Measurements from ENCODE around the gene PSIP1.
"Not testable (repeated sequence)": the region's sequence is repeated elsewhere in the genome, so short reads cannot be mapped to it uniquely, and the experiment has no call there.

Gene PSIP1

DNA sequence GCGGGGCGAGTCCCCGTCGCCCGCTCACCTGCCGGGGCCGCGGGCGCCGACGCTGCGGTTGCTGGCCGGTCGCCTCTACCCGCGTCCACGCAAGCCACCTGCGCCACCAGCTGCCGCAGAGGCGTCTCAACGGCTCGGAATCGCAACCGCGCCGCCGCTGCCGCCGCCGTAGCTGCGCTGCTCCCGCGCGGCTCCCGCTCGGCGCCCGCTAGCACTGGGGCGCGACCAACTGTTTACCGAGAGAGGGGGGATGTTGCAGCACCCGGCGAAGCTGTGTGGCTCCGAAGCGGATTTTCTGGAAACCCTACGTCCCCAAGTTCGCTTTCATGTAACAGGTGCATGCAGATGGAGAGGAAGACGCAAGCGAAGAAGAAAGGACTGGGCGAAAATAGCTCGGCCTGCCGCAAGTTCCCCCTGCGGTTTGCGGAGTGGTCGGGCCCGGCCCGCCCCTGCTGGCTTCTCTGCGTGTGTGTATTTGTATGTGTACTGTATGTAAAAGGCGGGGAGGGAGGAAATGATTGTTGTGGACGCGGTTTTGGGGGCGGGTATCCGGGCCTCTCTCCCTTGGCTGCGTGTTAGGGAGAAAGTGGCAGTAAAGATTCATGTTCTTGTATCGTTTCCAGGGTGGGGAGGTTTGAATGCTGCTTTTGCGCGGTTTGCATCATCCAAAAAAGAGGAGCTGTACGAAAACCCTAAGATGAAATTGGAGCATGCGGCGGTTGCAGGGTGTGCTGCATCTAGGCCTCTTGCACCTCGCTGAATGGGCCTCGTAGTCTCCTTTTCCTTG is at the start of gene PSIP1:
PSIP1 (minus strand) TSS at position 182 of the 787 bp plus-strand sequence. CDS start 782 bp downstream, outside the sequence.
- DNase-seq, result peak; percentile 82 to 85

DNA sequence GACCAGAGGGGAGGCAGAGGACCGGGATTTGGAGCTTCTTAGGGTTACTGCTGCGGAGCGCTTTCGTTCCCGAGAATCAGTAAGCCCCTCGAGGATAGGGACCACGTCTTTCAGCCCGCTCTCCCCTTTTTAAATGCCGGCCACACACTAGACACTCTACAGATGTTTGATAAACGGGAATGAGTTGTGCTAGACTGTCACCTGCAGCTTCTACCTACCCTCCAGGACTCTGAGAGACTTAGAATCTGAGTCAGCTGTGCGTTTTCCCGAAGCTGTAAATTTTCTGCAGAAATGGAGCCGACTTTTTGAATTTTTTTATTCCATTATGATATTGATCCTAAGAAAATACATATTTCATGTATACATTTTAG is 42.7 kb upstream of the PSIP1 start:
- DNase-seq, result no peak

DNA sequence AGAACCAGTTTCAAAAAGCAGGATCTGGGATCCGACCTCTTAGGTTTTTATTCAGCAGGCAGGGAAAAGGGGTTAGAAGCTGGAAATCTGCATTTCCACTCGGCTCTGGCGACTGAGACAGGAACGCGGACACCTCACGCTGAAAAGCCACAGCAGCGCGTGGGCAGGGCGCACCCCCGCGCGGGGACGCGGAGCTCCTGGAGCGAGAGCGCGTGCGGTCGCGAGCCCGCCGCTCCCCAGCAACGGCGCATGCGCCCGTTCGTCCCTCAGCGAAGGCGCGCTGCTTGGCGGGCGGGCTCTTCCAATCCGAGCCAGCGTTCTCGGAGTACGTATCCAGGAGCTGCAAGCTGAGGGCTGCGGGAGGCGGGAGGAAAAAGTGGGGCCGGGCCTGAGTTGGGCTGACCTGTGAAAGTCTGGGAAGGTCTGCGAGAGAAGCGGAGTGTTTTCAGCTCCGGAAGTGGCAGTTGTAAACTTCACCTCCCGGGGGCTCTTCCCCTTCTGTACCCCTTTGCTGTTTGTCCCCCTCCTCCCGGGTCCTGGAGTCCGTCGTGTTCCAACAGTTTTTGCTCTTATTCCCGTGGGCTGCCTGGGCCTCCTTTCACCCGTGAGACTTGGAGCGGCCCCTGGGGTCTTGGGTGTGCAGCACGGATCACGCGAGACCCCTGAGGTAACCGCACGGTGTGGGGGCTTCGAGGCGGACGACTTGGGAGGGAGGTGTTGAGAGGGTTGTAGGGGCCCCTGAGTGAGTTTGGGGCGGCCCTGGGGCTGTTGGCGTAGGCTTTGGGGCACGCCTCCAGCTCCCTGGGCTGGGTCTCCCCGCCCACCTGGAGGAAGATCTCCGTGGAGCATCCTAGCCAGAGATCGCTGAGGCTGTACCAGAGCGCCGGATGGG is 42.1 kb upstream of the PSIP1 start, which contains the start of gene CCDC171:
CCDC171 (plus strand) TSS at position 408 of the 892 bp plus-strand sequence. CDS start 11,046 bp downstream, outside the sequence.
- DNase-seq, result peak; percentile 87 to 94

- no peak for DNase-seq
Observed at GRCh38 chr9:15549611-15550010, 38.8 kb upstream of the PSIP1 start.

- DNase-seq, result no peak
Observed at GRCh38 chr9:15543047-15543813, 32.5 kb upstream of the PSIP1 start.

GRCh38 chr9:15542624-15543023 is 31.9 kb upstream of the PSIP1 start:
- DNase-seq, result no peak

DNA sequence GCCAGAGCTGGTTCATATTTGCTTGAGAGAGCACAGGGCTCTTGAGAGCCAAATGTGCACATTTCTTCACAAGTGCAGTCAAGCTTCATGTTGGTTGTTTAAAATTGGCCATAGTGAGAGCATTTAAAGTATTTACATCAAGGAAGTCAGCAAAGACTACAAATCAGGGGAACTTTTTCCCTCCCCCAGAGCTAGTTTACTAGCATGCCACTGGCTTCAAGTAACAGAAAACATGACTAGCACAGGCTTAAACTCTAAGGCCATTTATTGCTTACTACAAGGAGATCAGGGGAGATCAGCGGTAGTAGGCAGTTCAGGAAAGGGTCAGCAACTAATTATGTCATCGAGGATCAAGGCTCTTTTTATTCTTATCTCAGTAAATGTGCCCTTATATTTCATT is 31.1 kb upstream of the PSIP1 start:
- DNase-seq, result no peak

DNA sequence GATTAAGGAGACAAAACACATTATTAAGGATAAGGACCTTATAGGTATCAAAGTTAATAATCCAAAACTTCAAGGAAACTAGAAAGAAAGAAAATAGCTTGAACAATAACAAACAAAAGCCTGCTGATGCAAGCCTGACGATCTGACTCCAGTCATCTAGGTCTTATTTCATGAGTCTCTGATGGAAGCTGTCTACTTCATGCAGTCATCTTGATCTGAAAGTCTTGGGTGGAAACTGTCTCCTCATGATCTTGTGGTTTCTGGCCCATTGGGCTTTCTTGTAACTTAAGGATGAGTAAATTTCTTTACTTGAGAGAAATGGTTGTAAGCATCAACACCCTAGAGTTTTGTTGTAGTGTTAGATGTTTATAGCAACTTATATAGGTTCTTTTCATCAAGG is 20.6 kb upstream of the PSIP1 start:
- DNase-seq, result no peak

- no peak for DNase-seq
Observed at GRCh38 chr9:15529566-15530324, 19.0 kb upstream of the PSIP1 start.

GRCh38 chr9:15527035-15527434 is 16.3 kb upstream of the PSIP1 start:
- DNase-seq, result not testable (repeated sequence)

DNA sequence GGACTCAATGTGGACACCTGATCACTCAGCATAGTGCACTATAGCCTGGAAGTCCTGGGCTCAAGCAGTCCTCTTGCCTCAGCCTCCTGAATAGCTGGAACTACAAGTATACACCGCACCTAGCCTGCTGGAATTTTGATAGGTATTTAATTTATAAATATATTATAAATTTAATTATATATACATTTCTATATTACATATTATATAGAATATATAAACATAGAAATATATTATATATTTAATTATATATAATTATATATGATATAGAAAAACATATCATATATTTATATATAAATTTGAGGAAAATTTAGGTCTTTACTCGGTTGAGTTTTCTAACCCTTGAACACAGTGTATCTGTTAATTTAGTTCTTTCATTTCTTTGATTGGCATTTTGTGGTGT is 15.2 kb upstream of the PSIP1 start:
- no peak for DNase-seq

DNA sequence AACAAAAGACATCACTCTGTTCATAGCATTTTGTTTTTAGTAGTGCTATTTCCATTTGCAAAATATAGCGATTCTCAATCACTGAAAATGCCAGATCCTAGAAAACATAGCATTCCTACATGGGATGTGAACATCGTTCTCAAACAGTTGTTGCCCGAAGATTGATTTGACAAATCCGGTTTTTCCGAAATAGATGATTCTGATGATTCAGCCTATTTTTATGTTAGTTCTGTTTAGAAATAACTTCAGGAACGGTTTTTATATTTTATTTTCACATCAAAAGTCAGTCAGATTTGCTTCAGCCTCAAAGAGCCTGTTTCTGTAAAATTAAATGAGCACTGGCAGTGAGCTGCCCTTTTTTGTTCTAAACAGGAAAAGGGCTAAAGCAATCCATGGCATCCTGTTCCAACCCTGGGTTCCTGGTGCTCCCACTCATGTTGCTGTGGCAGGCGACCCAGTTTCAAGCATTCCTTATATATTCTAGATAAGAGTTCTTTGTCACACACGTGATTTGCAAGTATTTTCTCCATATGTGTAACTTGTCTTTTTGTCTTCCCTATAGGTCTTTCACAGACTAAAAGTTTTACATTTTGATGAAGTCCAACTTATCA is 14.2 kb upstream of the PSIP1 start:
- no peak for DNase-seq

DNA sequence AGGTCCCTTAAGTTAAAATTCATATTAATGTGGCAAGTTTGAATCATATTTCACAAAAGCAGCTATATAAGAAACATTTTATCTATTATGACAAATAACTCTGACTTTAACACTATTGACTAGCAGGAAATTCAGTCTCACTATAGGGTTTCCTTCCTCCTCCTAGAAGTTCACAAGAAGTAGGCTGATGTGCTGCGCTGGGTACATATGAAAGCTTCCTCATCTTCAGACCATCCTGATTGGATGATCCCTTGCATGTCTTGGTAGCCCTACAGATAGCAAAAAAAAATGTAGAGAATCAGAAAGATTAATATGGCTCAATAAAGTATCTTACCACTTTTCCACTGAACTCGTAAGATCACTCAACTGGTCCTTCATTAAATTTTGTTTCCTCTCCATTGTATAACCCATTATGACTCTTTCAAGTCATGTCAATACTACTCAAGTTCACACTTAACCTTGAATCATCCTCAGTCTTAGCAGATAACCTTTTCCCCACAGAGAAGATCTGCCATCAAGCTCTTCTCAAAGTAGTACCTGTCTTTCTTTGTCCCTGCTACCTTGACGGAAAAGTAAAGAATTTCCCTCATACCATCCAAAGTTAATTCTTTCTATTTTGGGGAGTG is 11.5 kb upstream of the PSIP1 start:
- no peak for DNase-seq

DNA sequence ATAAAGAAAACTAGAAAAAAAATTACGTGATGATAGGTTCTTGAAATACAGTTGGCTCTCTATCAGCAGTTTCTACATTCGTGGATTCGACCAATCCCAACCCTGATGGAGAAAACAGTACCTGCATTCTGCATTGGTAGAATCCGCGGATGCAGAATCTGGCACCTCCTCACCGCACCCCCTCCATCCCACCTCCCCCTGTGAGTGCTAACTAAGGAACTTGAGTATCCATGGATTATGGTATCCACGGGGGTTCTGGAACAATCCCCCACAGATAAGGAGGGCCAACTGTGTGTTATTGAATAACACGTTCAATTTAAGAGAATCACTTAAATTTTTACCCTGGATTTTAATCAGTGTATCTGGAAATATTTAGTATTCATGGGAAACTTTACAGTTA is 10.5 kb upstream of the PSIP1 start:
- DNase-seq, result no peak

GRCh38 chr9:15519831-15520230 is 9.1 kb upstream of the PSIP1 start:
- DNase-seq, result no peak

DNA sequence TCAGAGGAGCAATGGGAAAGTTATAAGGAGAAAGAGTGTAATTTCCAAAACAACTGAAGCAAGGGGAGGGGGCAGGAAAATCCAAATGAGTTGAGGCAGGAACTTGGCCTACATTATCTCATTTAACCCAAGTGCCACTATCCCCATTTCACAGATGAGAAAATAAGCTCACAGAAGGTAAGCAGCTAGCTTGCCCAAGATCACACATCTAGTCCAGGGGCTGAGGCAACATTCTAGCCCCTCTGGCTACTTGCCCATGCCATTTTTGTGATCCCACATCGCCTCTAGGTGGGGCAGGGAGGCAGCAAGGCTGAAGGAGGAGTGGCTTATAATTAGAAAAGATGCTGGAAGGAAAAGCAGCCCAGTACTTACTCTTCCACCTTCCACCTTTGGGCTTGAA is 2.6 kb upstream of the PSIP1 start:
- DNase-seq, result no peak

DNA sequence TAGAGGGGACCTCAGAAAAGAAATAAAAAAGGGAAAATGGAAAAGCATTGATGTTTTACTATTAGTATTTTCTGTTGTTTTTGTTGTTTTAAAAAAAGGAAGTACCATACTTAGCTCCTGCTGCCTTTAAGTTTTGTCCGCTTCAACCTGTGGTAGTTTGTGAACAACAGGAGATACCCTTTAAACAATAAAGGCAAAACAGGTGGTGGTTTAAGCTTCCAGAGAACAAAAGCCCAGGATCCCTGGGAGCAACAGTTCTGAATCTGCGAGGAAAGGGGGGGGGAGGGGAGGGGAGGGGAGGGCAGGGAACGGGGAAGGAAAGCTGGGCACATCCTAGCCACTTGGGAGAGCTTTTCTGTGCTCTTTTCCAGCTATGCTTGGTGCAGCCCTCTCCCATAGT is 2.1 kb upstream of the PSIP1 start:
- DNase-seq, result no peak

DNA sequence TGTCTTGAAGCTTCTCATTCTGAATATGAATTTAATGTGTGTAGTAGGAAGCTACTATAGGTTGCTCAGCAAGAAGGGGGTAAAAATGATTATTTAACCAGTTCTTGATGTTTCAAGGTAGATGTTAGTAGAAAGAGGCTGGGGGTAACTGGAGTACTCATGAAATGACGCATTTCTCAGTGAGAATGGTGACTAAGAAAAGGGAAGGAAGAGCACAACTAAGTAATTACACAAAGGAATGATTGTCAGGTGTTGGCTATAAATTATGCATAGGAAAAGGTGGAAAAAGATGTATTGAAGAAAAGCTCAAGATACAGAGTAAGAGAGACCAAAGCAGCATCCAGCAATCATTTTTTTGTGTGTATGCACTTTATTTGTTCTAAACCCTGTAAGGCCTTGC is 1.4 kb upstream of the PSIP1 start:
- DNase-seq, result no peak

DNA sequence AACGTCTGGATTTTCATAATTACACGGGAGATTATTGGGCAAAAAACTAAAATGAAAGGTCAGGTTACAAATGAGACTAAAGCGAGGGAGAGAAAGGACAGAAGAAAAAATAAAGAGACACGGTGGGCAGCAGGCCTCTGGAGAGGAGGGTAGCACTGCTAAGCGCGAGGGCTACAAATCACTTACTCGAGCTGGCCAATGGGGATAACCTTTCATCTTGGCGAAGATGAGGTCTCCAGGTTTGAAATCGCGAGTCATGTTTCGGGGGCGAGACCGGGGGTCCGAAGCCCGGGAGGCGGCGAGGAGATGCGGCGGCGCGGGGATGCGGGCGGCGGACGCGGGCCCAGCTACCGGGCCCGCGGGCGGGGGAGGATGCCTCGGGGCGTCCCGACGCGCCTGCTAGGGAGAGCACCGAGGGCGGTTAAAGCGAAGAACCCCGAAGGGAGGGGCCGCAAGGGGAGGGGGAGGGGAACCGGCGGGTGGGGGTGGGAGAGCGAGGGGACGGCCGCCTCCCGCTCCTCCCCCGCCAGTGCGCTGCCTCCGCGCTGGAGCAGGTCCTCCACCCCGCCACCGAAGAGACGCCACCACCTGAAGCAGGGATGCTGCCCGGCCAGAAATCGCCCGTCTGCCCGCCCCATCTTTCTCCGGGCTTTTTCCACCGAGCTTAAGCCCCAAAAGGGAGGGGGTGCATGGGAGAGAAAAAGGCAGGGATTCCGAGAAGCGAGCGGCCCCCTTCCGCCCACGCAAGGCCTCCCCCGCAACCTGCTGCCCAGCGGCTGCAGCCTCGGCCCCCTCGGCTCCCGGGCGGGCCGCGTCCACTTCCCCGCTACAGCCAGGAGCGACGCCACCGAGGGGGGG is 610 bp downstream of the PSIP1 start:
- DNase-seq, result peak; percentile 29 to 55

DNA sequence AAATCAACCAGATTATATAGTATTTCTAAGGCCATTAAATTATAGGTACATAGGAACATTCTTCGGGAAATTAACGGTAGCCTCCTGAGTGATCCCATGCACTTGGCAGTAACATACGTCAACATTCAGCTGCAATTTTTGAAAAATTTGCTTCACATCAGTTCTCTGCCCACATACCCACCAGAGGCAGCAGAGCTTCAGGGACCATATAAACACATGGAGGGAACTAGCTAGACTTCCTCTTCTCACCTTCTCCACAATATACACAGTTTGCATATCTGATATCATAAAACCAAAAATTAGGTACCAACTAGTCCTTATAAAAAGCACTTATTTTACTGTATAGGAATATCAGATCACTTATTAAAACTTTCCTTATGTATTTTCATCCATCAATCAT is 4.8 kb downstream of the PSIP1 start:
- DNase-seq, result no peak
